ENCODE measurements around the gene PRDM10. TPM values are rescaled to one million over a fixed set of nuclear protein-coding genes. Genes with fewer than 3 reads are reported as not detected.

The PRDM10 gene
- total RNA-seq, 1 donor from 2014 or later = 10.0 TPM

- no peak for ATAC-seq
Measured at GRCh38 chr11:129945373-129945772, 57.3 kb downstream of the PRDM10 start.

GRCh38 chr11:129944696-129945095 is 57.9 kb downstream of the PRDM10 start:
- ATAC-seq = no peak

- peak; percentile 79 for ATAC-seq
Measured at GRCh38 chr11:129943036-129943435, 59.6 kb downstream of the PRDM10 start.

- no peak for ATAC-seq
Measured at GRCh38 chr11:129939510-129939909, 63.1 kb downstream of the PRDM10 start.

GRCh38 chr11:129938764-129939163 is 63.9 kb downstream of the PRDM10 start:
- ATAC-seq = no peak

- no peak for ATAC-seq
Measured at GRCh38 chr11:129937592-129938238, 64.9 kb downstream of the PRDM10 start.

GRCh38 chr11:129935723-129936122 is 66.9 kb downstream of the PRDM10 start:
- ATAC-seq = no peak

GRCh38 chr11:129933891-129934290 is 68.7 kb downstream of the PRDM10 start:
- ATAC-seq = no peak

- ATAC-seq = no peak
Measured at GRCh38 chr11:129933262-129933661, 69.4 kb downstream of the PRDM10 start.

- ATAC-seq = no peak
Measured at GRCh38 chr11:129932381-129933067, 70.1 kb downstream of the PRDM10 start.

- no peak for ATAC-seq
Measured at GRCh38 chr11:129930743-129931142, 71.9 kb downstream of the PRDM10 start.

- ATAC-seq = peak; percentile 88
Measured at GRCh38 chr11:129930296-129930695, 72.3 kb downstream of the PRDM10 start.

GRCh38 chr11:129929721-129930120 is 72.9 kb downstream of the PRDM10 start:
- ATAC-seq = no peak

GRCh38 chr11:129928923-129929692 is 73.5 kb downstream of the PRDM10 start:
- ATAC-seq = no peak

- ATAC-seq = no peak
Measured at GRCh38 chr11:129922674-129923073, 80.0 kb downstream of the PRDM10 start.

GRCh38 chr11:129918361-129918760 is 84.3 kb downstream of the PRDM10 start:
- ATAC-seq = no peak

GRCh38 chr11:129917231-129917630 is 85.4 kb downstream of the PRDM10 start:
- ATAC-seq = no peak

GRCh38 chr11:129911298-129911697 is 91.3 kb downstream of the PRDM10 start:
- ATAC-seq = no peak

GRCh38 chr11:129910360-129910759 is 92.3 kb downstream of the PRDM10 start:
- ATAC-seq = no peak

GRCh38 chr11:129905402-129905801 is 97.2 kb downstream of the PRDM10 start:
- no peak for ATAC-seq

- ATAC-seq = no peak
Measured at GRCh38 chr11:129896062-129896461, 106.6 kb downstream of the PRDM10 start.

- peak; percentile 99 for ATAC-seq
Measured at GRCh38 chr11:129895126-129896041, 107.3 kb downstream of the PRDM10 start, which contains the start of gene NFRKB. TSS of gene NFRKB (minus strand) at chr11:129895578. CDS start at chr11:129892849, 2,729 bp downstream.

Data from esophagus mucosa (tissue), 1 donor.